Thymus (tissue), 11 donors: ENCODE results near the gene ZNF24. TPM values are rescaled to one million over a fixed set of nuclear protein-coding genes. Genes with fewer than 3 reads are reported as not detected.

Experiments used
- DNase-seq, 9 donors: peaks; one replicate each; pipeline ENCODE4 v3.0.0-alpha.2; 2013; ENCODE audit warnings: low spot score in 9 of 9, low read depth in 6 of 9, missing footprints in 1 of 9
- H3K27ac ChIP-seq, 2 donors: one replicate each; pipeline ENCODE4 v1.5.1; 2013; ENCODE audit warnings: control low read depth in 1 of 2, low read depth in 1 of 2, low read length in 1 of 2, mild to moderate bottlenecking in 1 of 2, moderate library complexity in 1 of 2
- H3K27me3 ChIP-seq, 2 donors: one replicate each; pipeline ENCODE4 v1.5.1; 2013; ENCODE audit warnings: low read length in 1 of 2; ENCODE audit not compliant: control insufficient read depth in 2 of 2, insufficient read depth in 1 of 2
- H3K36me3 ChIP-seq, 2 donors: one replicate each; pipeline ENCODE4 v1.5.1; 2013; ENCODE audit warnings: low read length in 1 of 2, mild to moderate bottlenecking in 1 of 2, moderate library complexity in 1 of 2; ENCODE audit not compliant: control insufficient read depth in 2 of 2, insufficient read depth in 2 of 2
- H3K4me1 ChIP-seq, 2 donors: one replicate each; pipeline ENCODE4 v1.5.1; 2013; ENCODE audit warnings: low read length in 2 of 2; ENCODE audit not compliant: control insufficient read depth in 2 of 2, insufficient read depth in 2 of 2
- H3K4me3 ChIP-seq, 2 donors: one replicate each; pipeline ENCODE4 v1.5.1; 2013; ENCODE audit warnings: low read length in 2 of 2, control low read depth in 1 of 2, mild to moderate bottlenecking in 1 of 2
- H3K9me3 ChIP-seq, 2 donors: one replicate each; pipeline ENCODE4 v1.5.1; 2013; ENCODE audit warnings: low read length in 1 of 2, mild to moderate bottlenecking in 1 of 2; ENCODE audit not compliant: control insufficient read depth in 2 of 2, insufficient read depth in 1 of 2
- WGBS: extraction: QIAGEN DNeasy Blood & Tissue Kit; methylation state at CpG from one replicate; pipeline ENCODE4 v1.1.7; 2013; 5-methylcytosine and 5-hydroxymethylcytosine counted together
- polyA plus RNA-seq: library from polyadenylated mRNA; stranded (reverse); fragments of 200-250 nt; gene quantifications from one replicate; pipeline ENCODE4 v1.2.3, GENCODE V29; 2013
- total RNA-seq: library from RNA; stranded (reverse); fragments of 120-200 nt; gene quantifications from one replicate; pipeline ENCODE4 v1.2.4, GENCODE V29; 2013
- donor health status: healthy.

Gene ZNF24
- total and polyA plus RNA-seq, 2 donors = 24.6 to 47.5 TPM

DNA sequence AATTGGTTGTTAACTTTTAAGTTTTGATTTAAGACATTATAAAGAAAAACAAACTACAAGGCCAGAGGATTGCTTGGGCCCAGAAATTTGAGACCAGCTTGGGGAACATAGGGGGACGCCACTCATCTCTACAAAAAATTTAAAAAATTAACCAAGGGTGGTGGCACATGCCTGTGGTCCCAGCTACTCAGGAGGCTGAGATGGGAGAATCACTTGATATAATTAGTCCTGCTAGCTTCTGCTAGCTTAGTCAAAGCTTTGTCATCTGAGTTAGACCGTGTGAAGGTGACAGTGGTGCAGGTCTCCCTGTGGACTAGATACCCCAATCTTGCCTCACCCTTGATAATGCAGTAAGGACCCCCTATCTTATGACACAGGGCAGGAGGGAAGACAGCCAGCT, 38.9 kb upstream of the ZNF24 start:
- Histone ChIP-seq H3K36me3 (no peaks in the 10 kb centered on the region), H3K27me3 (no peaks in the 10 kb centered on the region), H3K4me3 (no peak overlapping the region), H3K9me3 (no peaks in the 10 kb centered on the region), H3K27ac (no peak overlapping the region), H3K4me1 (no peaks in the 10 kb centered on the region)
- 98% methylated on average over 2 of the region's 2 CpGs for WGBS
- DNase-seq = no peak

- H3K36me3 ChIP-seq = no peaks in the 10 kb centered on the region
- 95% methylated on average over 2 of the region's 2 CpGs for WGBS
These were observed 35.2 kb upstream of the ZNF24 start for GRCh38 chr18:35379421-35379820.

DNA sequence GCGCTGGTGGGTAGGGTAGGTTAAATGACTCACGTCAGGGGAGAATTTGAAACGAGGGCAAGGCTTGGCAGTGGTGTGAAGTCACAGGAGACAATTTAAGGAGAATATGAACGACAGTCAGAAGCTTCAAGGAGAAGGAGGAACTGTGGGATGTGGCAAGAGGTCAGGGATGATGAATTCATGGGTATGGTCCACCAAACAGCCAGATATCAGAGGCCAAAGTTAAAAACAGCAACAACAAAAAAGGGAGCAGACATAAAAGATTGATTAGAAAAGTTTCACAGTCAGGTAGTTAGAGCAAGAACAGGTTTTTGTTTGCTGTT, 34.3 kb upstream of the ZNF24 start:
- no peak overlapping the region for H3K4me3 ChIP-seq
- H3K4me1 ChIP-seq = peaks cover 3 to 10% of the 10 kb centered on the region in 2 donors
- no peak for DNase-seq
- no peaks in the 10 kb centered on the region for H3K36me3 ChIP-seq
- 86% methylated on average over 4 of the region's 4 CpGs for WGBS
- H3K9me3 ChIP-seq = no peaks in the 10 kb centered on the region
- peaks cover 0 to 10% of the 10 kb centered on the region in 2 donors for H3K27me3 ChIP-seq
- no peak overlapping the region for H3K27ac ChIP-seq

More at GRCh38 chr18:35379421-35379820, 35.2 kb upstream of the ZNF24 start:
- Histone ChIP-seq H3K27me3 (peaks cover 0 to 10% of the 10 kb centered on the region in 2 donors), H3K27ac (no peak overlapping the region), H3K4me1 (peaks cover 3 to 10% of the 10 kb centered on the region in 2 donors), H3K4me3 (no peak overlapping the region), H3K9me3 (no peaks in the 10 kb centered on the region)
- no peak for DNase-seq

- DNase-seq = no peak
- peak overlapping the region in 1 of 2 donors; percentile 30 for H3K27ac ChIP-seq
- H3K4me3 ChIP-seq = no peak overlapping the region
- no peaks in the 10 kb centered on the region for H3K36me3 ChIP-seq
- 94% methylated on average over 14 of the region's 14 CpGs for WGBS
- H3K4me1 ChIP-seq = peaks cover 3 to 10% of the 10 kb centered on the region in 2 donors
- peaks cover 0 to 10% of the 10 kb centered on the region in 2 donors for H3K27me3 ChIP-seq
- H3K9me3 ChIP-seq = no peaks in the 10 kb centered on the region
These were observed 33.8 kb upstream of the ZNF24 start for GRCh38 chr18:35377875-35378573.

DNA sequence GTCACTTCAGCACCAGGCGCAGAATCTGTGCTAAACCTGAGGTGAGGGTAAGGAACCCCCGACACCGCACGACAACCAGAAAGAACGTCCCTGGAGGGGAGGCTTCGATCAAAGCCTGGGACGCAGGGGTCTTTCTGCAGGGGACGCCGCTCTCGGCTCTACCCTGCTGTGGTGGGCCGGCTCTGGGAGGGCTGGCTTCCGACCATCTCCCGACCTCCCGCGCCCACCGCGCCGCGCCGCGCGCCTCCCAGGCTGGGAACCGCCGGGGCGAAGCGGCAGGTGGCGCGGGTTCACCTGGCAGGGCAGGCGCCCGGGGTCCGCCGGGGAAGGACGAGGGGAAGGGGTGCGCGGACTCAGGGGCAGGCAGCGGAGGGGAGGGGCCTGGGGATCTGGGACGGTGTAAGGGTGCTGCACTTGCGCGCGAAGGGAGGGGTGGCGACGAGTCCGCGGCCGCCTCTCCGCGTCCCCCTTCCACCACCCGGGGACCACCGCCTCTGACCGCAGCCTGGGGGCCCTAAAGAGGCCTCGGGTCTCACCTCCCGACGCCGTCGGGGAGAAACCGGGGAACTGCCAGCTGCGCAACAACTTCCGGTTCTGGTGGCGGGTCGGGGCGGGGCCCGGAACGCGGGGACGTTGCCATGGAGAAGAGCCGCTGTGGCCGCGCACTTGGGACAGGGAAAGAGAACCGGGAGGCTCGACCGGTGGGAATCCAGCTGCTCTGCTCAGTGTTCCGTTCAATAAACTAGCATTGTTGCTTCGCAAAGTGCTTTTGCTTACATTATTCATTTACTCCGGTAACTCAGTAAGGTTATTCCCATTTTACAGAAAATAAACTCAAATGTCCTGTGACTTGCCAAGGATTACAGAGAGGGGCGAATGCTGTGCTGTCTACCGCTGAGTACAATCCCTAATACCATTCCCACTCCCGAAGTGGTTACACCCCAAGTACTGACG, 32.8 kb upstream of the ZNF24 start, which contains the start of gene ZNF396:
Gene ZNF396, minus strand, starts transcription at position 596 of the 954 bp plus-strand sequence. CDS start 3,045 bp downstream, outside the sequence.
- Histone ChIP-seq H3K4me1 (peaks cover 3 to 10% of the 10 kb centered on the region in 2 donors), H3K27ac (peak within 1 kb of the TSS; percentile 30 to 47), H3K9me3 (no peaks in the 10 kb centered on the region), H3K36me3 (no peaks in the 10 kb centered on the region), H3K4me3 (peak within 1 kb of the TSS; percentile 59 to 76), H3K27me3 (peaks cover 0 to 10% of the 10 kb centered on the region in 2 donors)
- WGBS = 5% methylated on average over 78 of the region's 78 CpGs
- peak in 7 of 9 donors; percentile 50 to 76 (median 56) for DNase-seq

DNA sequence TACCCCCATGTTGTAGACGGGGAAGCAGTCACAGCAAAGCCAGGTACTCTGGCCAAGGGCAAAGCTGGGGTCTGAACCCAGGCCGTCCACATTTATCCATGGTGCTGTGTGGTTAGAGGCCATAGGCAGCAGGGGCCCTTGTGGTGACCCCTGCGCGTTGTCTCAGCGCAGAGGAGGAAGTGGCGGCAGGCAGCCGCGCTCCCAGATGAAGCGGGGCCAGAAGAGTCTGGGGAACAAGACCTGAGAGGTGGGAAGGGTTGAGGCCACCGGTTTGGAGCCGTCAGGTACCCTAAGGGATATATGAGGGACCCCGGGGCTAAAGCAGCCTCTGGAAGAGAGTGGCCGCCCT, 32.1 kb upstream of the ZNF24 start:
- peak in 6 of 9 donors; percentile 6 to 49 (median 16) for DNase-seq
- Histone ChIP-seq H3K4me1 (peaks cover 3 to 10% of the 10 kb centered on the region in 2 donors), H3K27me3 (peaks cover 0 to 10% of the 10 kb centered on the region in 2 donors), H3K9me3 (no peaks in the 10 kb centered on the region), H3K36me3 (no peaks in the 10 kb centered on the region), H3K4me3 (peak overlapping the region; percentile 59 to 76), H3K27ac (no peak overlapping the region)
- 8% methylated on average over 13 of the region's 13 CpGs for WGBS

GRCh38 chr18:35374708-35375107, 30.5 kb upstream of the ZNF24 start:
- Histone ChIP-seq H3K4me3 (no peak overlapping the region), H3K9me3 (no peaks in the 10 kb centered on the region), H3K27me3 (peaks cover 0 to 10% of the 10 kb centered on the region in 2 donors), H3K4me1 (peaks cover 3 to 10% of the 10 kb centered on the region in 2 donors), H3K36me3 (no peaks in the 10 kb centered on the region), H3K27ac (no peak overlapping the region)
- DNase-seq = no peak
- WGBS = 97% methylated on average over 4 of the region's 4 CpGs

- WGBS = 92% methylated on average over 1 of the region's 1 CpG
- H3K27ac ChIP-seq = no peak overlapping the region
- H3K4me1 ChIP-seq = peaks cover 0 to 5% of the 10 kb centered on the region in 2 donors
- no peak overlapping the region for H3K4me3 ChIP-seq
- no peak for DNase-seq
- H3K9me3 ChIP-seq = no peaks in the 10 kb centered on the region
- H3K27me3 ChIP-seq = peaks cover 0 to 2% of the 10 kb centered on the region in 2 donors
- H3K36me3 ChIP-seq = no peaks in the 10 kb centered on the region
These were observed 27.4 kb upstream of the ZNF24 start for GRCh38 chr18:35371412-35372195.
